Esophagus muscularis mucosa (tissue), 3 donors: ENCODE data around the gene FIGNL2.

Experiments
- CTCF ChIP-seq, 3 experiments: fragments of 200-600 bp in 2 of 3; fragments of 450-650 bp in 1 of 3; sonication (generic) in 2 of 3; IDR thresholded peaks; one replicate each; pipeline ENCODE4 v1.5.1; 2017 to 2019; ENCODE audit warnings: antibody characterized with exemption in 3 of 3, mild to moderate bottlenecking in 2 of 3, moderate library complexity in 1 of 3
- POLR2A ChIP-seq: fragments of 450-650 bp; IDR thresholded peaks from one replicate; pipeline ENCODE4 v1.6.1; 2017; ENCODE audit warnings: antibody characterized with exemption, moderate library complexity, mild to moderate bottlenecking, low read depth
- POLR2AphosphoS5 ChIP-seq, 2 donors: sonication (generic); formaldehyde crosslinking; IDR thresholded peaks; one replicate each; pipeline ENCODE4 v1.6.1; 2017; ENCODE audit warnings: antibody characterized with exemption in 2 of 2

- TF ChIP-seq POLR2A (no peak), CTCF (IDR thresholded peaks at IDR 0.05) (no peak), POLR2AphosphoS5 (IDR thresholded peaks at IDR 0.05) (no peak)
These were observed 56.1 kb downstream of the FIGNL2 start for GRCh38 chr12:51792417-51792816.
